Type B pancreatic cell (in vitro differentiated cells): Measurements from ENCODE around the gene AACS. TPM values are rescaled to one million over a fixed set of nuclear protein-coding genes. Genes with fewer than 3 reads are reported as not detected.

Experiments used
- DNase-seq: peaks from one replicate; pipeline ENCODE4 v3.0.0; 2021; ENCODE audit warnings: mixed read lengths; ENCODE audit not compliant: unreplicated experiment; ENCODE audit errors: extremely low spot score
- H3K27ac Mint-ChIP-seq: 2 replicates; pipeline ENCODE4 v1.8.0; 2021; ENCODE audit warnings: mild to moderate bottlenecking, mixed read lengths
- H3K27me3 Mint-ChIP-seq: 2 replicates; pipeline ENCODE4 v1.8.0; 2021; ENCODE audit warnings: mixed read lengths
- H3K36me3 Mint-ChIP-seq: 2 replicates; pipeline ENCODE4 v1.8.0; 2021; ENCODE audit warnings: mixed read lengths
- H3K4me1 Mint-ChIP-seq: one replicate; pipeline ENCODE4 v1.8.0; 2021; ENCODE audit warnings: mixed read lengths; ENCODE audit not compliant: unreplicated experiment
- H3K4me3 Mint-ChIP-seq: 2 replicates; pipeline ENCODE4 v1.8.0; 2021; ENCODE audit warnings: mild to moderate bottlenecking, mixed read lengths
- H3K9me3 Mint-ChIP-seq: 2 replicates; pipeline ENCODE4 v1.8.0; 2021; ENCODE audit warnings: mixed read lengths
- CTCF ChIP-seq: fragments of 200-600 bp; sonication (generic); conservative IDR thresholded peaks from 2 replicates; pipeline ENCODE4 v1.5.0; 2021; ENCODE audit warnings: antibody characterized with exemption, mild to moderate bottlenecking
- total RNA-seq: library from RNA; stranded (reverse); gene quantifications from 2 replicates; pipeline ENCODE4 v1.2.1, GENCODE V29; 2021; ENCODE audit warnings: low replicate concordance

AACS gene
- total RNA-seq, 1 donor from 2014 or later: 37.1 TPM

- peak overlapping the region; percentile 68 for H3K4me3 Mint-ChIP-seq
- no peak overlapping the region for H3K27ac Mint-ChIP-seq
- no peaks in the 10 kb centered on the region for H3K36me3 Mint-ChIP-seq
- no peak for DNase-seq
- TF ChIP-seq CTCF: no peak
- H3K9me3 Mint-ChIP-seq: no peaks in the 10 kb centered on the region
- peaks cover 11% of the 10 kb centered on the region for H3K4me1 Mint-ChIP-seq
- H3K27me3 Mint-ChIP-seq: peaks cover 83% of the 10 kb centered on the region
Measured at GRCh38 chr12:125186471-125187147, 121.4 kb downstream of the AACS start.

DNA sequence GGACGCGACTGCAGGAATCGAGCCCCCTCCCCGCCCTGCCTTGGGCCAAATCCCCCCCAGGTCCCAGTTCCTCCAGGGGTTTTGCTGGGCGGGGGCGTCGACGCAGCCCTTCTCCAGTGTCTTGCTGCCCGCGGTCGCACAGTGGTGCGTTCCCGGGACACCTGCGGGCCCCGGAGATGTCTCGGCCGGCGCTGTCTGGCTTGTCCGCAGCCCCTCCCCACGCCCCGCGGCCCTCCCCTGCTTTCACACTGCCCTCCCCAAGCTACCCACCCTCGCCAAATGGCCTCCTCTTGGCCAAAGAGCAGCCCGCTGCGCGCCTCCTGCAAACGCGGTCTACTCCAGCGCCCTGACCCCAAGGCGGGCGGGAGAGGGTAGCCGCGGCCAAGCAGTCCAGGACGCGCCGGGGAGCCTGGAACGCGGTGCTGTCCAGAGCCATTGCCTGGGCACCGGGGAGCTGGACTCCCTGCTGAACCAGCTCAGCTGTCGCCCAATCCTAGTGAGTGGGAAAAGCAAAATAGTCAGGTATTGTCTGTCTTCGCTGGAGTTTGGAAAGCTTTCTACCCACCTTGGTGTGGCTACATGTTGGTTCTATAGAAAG, 122.0 kb downstream of the AACS start:
- no peak for DNase-seq
- no peak for TF ChIP-seq CTCF
- H3K4me1 Mint-ChIP-seq: peaks cover 11% of the 10 kb centered on the region
- H3K9me3 Mint-ChIP-seq: no peaks in the 10 kb centered on the region
- H3K36me3 Mint-ChIP-seq: no peaks in the 10 kb centered on the region
- H3K27me3 Mint-ChIP-seq: peaks cover 83% of the 10 kb centered on the region
- H3K27ac Mint-ChIP-seq: no peak overlapping the region
- H3K4me3 Mint-ChIP-seq: peak overlapping the region; percentile 87

- DNase-seq: no peak
- H3K36me3 Mint-ChIP-seq: no peaks in the 10 kb centered on the region
- no peak for TF ChIP-seq CTCF
- peaks cover 11% of the 10 kb centered on the region for H3K4me1 Mint-ChIP-seq
- H3K4me3 Mint-ChIP-seq: peak overlapping the region; percentile 87
- H3K27ac Mint-ChIP-seq: no peak overlapping the region
- H3K27me3 Mint-ChIP-seq: peaks cover 83% of the 10 kb centered on the region
- no peaks in the 10 kb centered on the region for H3K9me3 Mint-ChIP-seq
Measured at GRCh38 chr12:125187780-125188741, 122.8 kb downstream of the AACS start.

- DNase-seq: no peak
- no peak overlapping the region for H3K27ac Mint-ChIP-seq
- H3K36me3 Mint-ChIP-seq: no peaks in the 10 kb centered on the region
- TF ChIP-seq CTCF: no peak
- peak overlapping the region; percentile 87 for H3K4me3 Mint-ChIP-seq
- peaks cover 8% of the 10 kb centered on the region for H3K4me1 Mint-ChIP-seq
- H3K27me3 Mint-ChIP-seq: peaks cover 83% of the 10 kb centered on the region
- H3K9me3 Mint-ChIP-seq: no peaks in the 10 kb centered on the region
Measured at GRCh38 chr12:125189015-125189414, 123.8 kb downstream of the AACS start.

DNA sequence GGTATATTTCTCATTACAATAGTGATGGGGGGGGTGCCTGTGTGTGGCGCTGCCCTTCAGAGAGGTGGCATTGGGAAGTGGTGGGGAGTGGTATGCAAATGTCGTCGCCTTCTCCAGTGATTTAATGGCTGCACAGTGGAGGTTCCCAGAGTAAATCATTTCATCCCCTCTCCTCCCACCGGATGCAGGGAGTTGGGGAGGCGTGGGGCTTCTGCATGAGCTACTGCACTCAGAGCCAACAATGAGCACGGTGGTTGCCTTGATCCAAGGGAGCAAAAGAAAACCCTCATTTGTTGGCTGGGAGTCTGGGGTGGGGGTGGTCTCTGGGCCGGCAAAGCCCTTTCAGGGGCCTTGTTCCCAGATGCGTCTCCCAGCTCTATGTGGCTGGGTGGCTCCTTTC, 124.3 kb downstream of the AACS start:
- H3K27ac Mint-ChIP-seq: no peak overlapping the region
- no peaks in the 10 kb centered on the region for H3K36me3 Mint-ChIP-seq
- peaks cover 8% of the 10 kb centered on the region for H3K4me1 Mint-ChIP-seq
- H3K9me3 Mint-ChIP-seq: no peaks in the 10 kb centered on the region
- DNase-seq: no peak
- peak overlapping the region; percentile 87 for H3K4me3 Mint-ChIP-seq
- H3K27me3 Mint-ChIP-seq: peaks cover 83% of the 10 kb centered on the region
- TF ChIP-seq CTCF: no peak
